HG02870 (cell line): ENCODE results near the gene PALB2.

Source experiments
- ATAC-seq: cut with Tn5 transposase; IDR thresholded peaks from one replicate; pipeline ENCODE4 v1.9.1; 2021; ENCODE audit warnings: mild to moderate bottlenecking, moderate library complexity; ENCODE audit not compliant: unreplicated experiment

PALB2 gene

GRCh38 chr16:23556881-23557778, 84.0 kb downstream of the PALB2 start, which contains the start of the genes EARS2 and UBFD1:
TSS of gene EARS2 (minus strand) at chr16:23557350. CDS start at chr16:23557343, 7 bp downstream.
TSS of gene UBFD1 (plus strand) at chr16:23557727. CDS start at chr16:23557743, 16 bp downstream.
- ATAC-seq = peak; percentile 86

- ATAC-seq = no peak
Observed at GRCh38 chr16:23554536-23554935, 86.6 kb downstream of the PALB2 start.
